HUES48 (cell line): Measurements from ENCODE around the gene FXR2.
A peak's percentile ranks its signal among the peaks of the same experiment; 100 is the strongest.

Experiments
- H3K27ac ChIP-seq: one replicate; pipeline ENCODE4 v1.7.0; 2013; ENCODE audit warnings: low read depth, low read length, inconsistent platforms
- H3K27me3 ChIP-seq: 2 replicates; pipeline ENCODE4 v1.6.1; 2013; ENCODE audit warnings: mild to moderate bottlenecking, low read length; ENCODE audit not compliant: control insufficient read depth, insufficient read depth
- H3K36me3 ChIP-seq: 2 replicates; pipeline ENCODE4 v1.6.1; 2013; ENCODE audit warnings: low read length; ENCODE audit not compliant: control insufficient read depth, insufficient read depth
- H3K4me1 ChIP-seq: 2 replicates; pipeline ENCODE4 v1.6.1; 2013; ENCODE audit warnings: mild to moderate bottlenecking, low read length; ENCODE audit not compliant: control insufficient read depth, insufficient read depth
- H3K4me3 ChIP-seq: 2 replicates; pipeline ENCODE4 v1.5.1; 2013; ENCODE audit warnings: mild to moderate bottlenecking, low read depth, low read length
- H3K9ac ChIP-seq: 2 replicates; pipeline ENCODE4 v1.6.1; 2013; ENCODE audit warnings: mild to moderate bottlenecking, low read depth, low read length, moderate library complexity
- H3K9me3 ChIP-seq: 2 replicates; pipeline ENCODE4 v1.6.1; 2013; ENCODE audit warnings: low read length; ENCODE audit not compliant: control insufficient read depth, insufficient read depth

Gene FXR2

GRCh38 chr17:7614425-7615264 lies at the start of gene FXR2:
TSS of gene FXR2 (minus strand) at chr17:7614897. CDS start at chr17:7614532, 365 bp downstream.
- H3K9ac ChIP-seq = peak within 1 kb of the TSS; percentile 74
- no peaks in the 10 kb centered on the region for H3K9me3 ChIP-seq
- peak within 1 kb of the TSS; percentile 86 for H3K27ac ChIP-seq
- H3K4me3 ChIP-seq = peak within 1 kb of the TSS; percentile 90
- no peaks in the 10 kb centered on the region for H3K27me3 ChIP-seq
- peaks cover 18% of the 10 kb centered on the region for H3K4me1 ChIP-seq
- H3K36me3 ChIP-seq = peaks cover 20% of the 10 kb centered on the region

- Histone ChIP-seq H3K27ac (peak overlapping the region; percentile 89), H3K4me1 (peaks cover 14% of the 10 kb centered on the region), H3K9ac (no peak overlapping the region), H3K4me3 (peak overlapping the region; percentile 13), H3K27me3 (peaks cover 11% of the 10 kb centered on the region), H3K36me3 (no peaks in the 10 kb centered on the region), H3K9me3 (no peaks in the 10 kb centered on the region)
Observed at GRCh38 chr17:7656958-7657609, 42.4 kb upstream of the FXR2 start.

- Histone ChIP-seq H3K36me3 (no peaks in the 10 kb centered on the region), H3K27ac (no peak overlapping the region), H3K27me3 (peaks cover 24% of the 10 kb centered on the region), H3K9me3 (no peaks in the 10 kb centered on the region), H3K4me1 (peaks cover 14% of the 10 kb centered on the region), H3K4me3 (no peak overlapping the region), H3K9ac (no peak overlapping the region)
Observed at GRCh38 chr17:7655541-7655840, 40.8 kb upstream of the FXR2 start.

GRCh38 chr17:7654832-7655540 lies 40.3 kb upstream of the FXR2 start:
- H3K27me3 ChIP-seq = peaks cover 26% of the 10 kb centered on the region
- no peak overlapping the region for H3K4me3 ChIP-seq
- H3K9ac ChIP-seq = no peak overlapping the region
- peaks cover 17% of the 10 kb centered on the region for H3K4me1 ChIP-seq
- no peaks in the 10 kb centered on the region for H3K36me3 ChIP-seq
- no peaks in the 10 kb centered on the region for H3K9me3 ChIP-seq
- H3K27ac ChIP-seq = no peak overlapping the region

GRCh38 chr17:7652388-7653356 lies 38.0 kb upstream of the FXR2 start:
- H3K27ac ChIP-seq = no peak overlapping the region
- peaks cover 15% of the 10 kb centered on the region for H3K4me1 ChIP-seq
- H3K9ac ChIP-seq = no peak overlapping the region
- H3K36me3 ChIP-seq = no peaks in the 10 kb centered on the region
- no peak overlapping the region for H3K4me3 ChIP-seq
- H3K27me3 ChIP-seq = peaks cover 29% of the 10 kb centered on the region
- H3K9me3 ChIP-seq = no peaks in the 10 kb centered on the region

GRCh38 chr17:7651665-7652387 lies 37.1 kb upstream of the FXR2 start:
- no peak overlapping the region for H3K9ac ChIP-seq
- no peaks in the 10 kb centered on the region for H3K9me3 ChIP-seq
- H3K27me3 ChIP-seq = peaks cover 29% of the 10 kb centered on the region
- peaks cover 9% of the 10 kb centered on the region; the same call in 1 of the 2 replicates for H3K4me1 ChIP-seq
- H3K36me3 ChIP-seq = no peaks in the 10 kb centered on the region
- peak overlapping the region; percentile 58 for H3K4me3 ChIP-seq
- no peak overlapping the region for H3K27ac ChIP-seq

- no peaks in the 10 kb centered on the region for H3K9me3 ChIP-seq
- H3K4me3 ChIP-seq = peak overlapping the region; percentile 58
- no peak overlapping the region for H3K27ac ChIP-seq
- peaks cover 29% of the 10 kb centered on the region for H3K27me3 ChIP-seq
- H3K36me3 ChIP-seq = no peaks in the 10 kb centered on the region
- H3K9ac ChIP-seq = no peak overlapping the region
- H3K4me1 ChIP-seq = peaks cover 5% of the 10 kb centered on the region; the same call in 1 of the 2 replicates
Observed at GRCh38 chr17:7651097-7651664, 36.5 kb upstream of the FXR2 start.

- Histone ChIP-seq H3K27ac (no peak within 1 kb of the TSS), H3K9me3 (no peaks in the 10 kb centered on the region), H3K4me1 (peaks cover 5% of the 10 kb centered on the region; the same call in 1 of the 2 replicates), H3K36me3 (no peaks in the 10 kb centered on the region), H3K27me3 (peaks cover 29% of the 10 kb centered on the region), H3K4me3 (peak within 1 kb of the TSS; percentile 58), H3K9ac (no peak within 1 kb of the TSS)
Observed at GRCh38 chr17:7650509-7651096, 35.9 kb upstream of the FXR2 start, which contains the start of gene ATP1B2. TSS of gene ATP1B2 (plus strand) at chr17:7650926. CDS start at chr17:7651519, 593 bp downstream.

GRCh38 chr17:7647018-7647417 lies 32.3 kb upstream of the FXR2 start:
- Histone ChIP-seq H3K4me3 (no peak overlapping the region), H3K27me3 (peaks cover 18% of the 10 kb centered on the region), H3K9me3 (no peaks in the 10 kb centered on the region), H3K27ac (no peak overlapping the region), H3K36me3 (no peaks in the 10 kb centered on the region), H3K9ac (no peak overlapping the region), H3K4me1 (peaks cover 5% of the 10 kb centered on the region; the same call in 1 of the 2 replicates)
